ENCODE results near the gene PTX4. TPM values are rescaled to one million over a fixed set of nuclear protein-coding genes. Genes with fewer than 3 reads are reported as not detected.
"Not testable (repeated sequence)": the region's sequence is repeated elsewhere in the genome, so short reads cannot be mapped to it uniquely, and the experiment has no call there.

Gene PTX4
- total RNA-seq, 1 donor from 2014 or later = under 0.01 TPM

GRCh38 chr16:1486551-1487390, 2.0 kb downstream of the PTX4 start:
- Histone ChIP-seq H3K27me3 (ENCODE audit: control insufficient read depth, insufficient read depth, low read length) (no peaks in the 10 kb centered on the region), H3K36me3 (ENCODE audit: control insufficient read depth, insufficient read depth, low read length) (no peaks in the 10 kb centered on the region), H3K4me3 (ENCODE audit: low read depth, low read length) (no peak overlapping the region)
- TF ChIP-seq CTCF (IDR thresholded peaks at IDR 0.05; ENCODE audit: insufficient read depth, low read length, severe bottlenecking) = no peak
- FAIRE-seq (no peak), DNase-seq (ENCODE audit: low read depth) (no peak)

- no peak for DNase-seq (ENCODE audit: low read depth)
- Histone ChIP-seq H3K4me3 (ENCODE audit: low read depth, low read length) (no peak overlapping the region), H3K27me3 (ENCODE audit: control insufficient read depth, insufficient read depth, low read length) (no peaks in the 10 kb centered on the region), H3K36me3 (ENCODE audit: control insufficient read depth, insufficient read depth, low read length) (no peaks in the 10 kb centered on the region)
- TF ChIP-seq CTCF (IDR thresholded peaks at IDR 0.05; ENCODE audit: insufficient read depth, low read length, severe bottlenecking) = no peak
- FAIRE-seq = no peak
These were observed 2.8 kb downstream of the PTX4 start for GRCh38 chr16:1485847-1486496.

GRCh38 chr16:1481906-1482835, 6.6 kb downstream of the PTX4 start:
- no peaks in the 10 kb centered on the region for H3K27me3 ChIP-seq (ENCODE audit: control insufficient read depth, insufficient read depth, low read length)
- peak; percentile 66 for DNase-seq (ENCODE audit: low read depth)
- H3K4me3 ChIP-seq (ENCODE audit: low read depth, low read length) = no peak overlapping the region
- no peaks in the 10 kb centered on the region for H3K36me3 ChIP-seq (ENCODE audit: control insufficient read depth, insufficient read depth, low read length)
- no peak for TF ChIP-seq CTCF (IDR thresholded peaks at IDR 0.05; ENCODE audit: insufficient read depth, low read length, severe bottlenecking)
- no peak for FAIRE-seq

- H3K27me3 ChIP-seq (ENCODE audit: control insufficient read depth, insufficient read depth, low read length); H3K4me3 ChIP-seq (ENCODE audit: low read depth, low read length); FAIRE-seq; DNase-seq (ENCODE audit: low read depth); H3K36me3 ChIP-seq (ENCODE audit: control insufficient read depth, insufficient read depth, low read length): not testable (repeated sequence)
These were observed 9.8 kb downstream of the PTX4 start for GRCh38 chr16:1478937-1479336.

GRCh38 chr16:1477033-1477432, 11.7 kb downstream of the PTX4 start:
- TF ChIP-seq CTCF (IDR thresholded peaks at IDR 0.05; ENCODE audit: insufficient read depth, low read length, severe bottlenecking) = no peak
- H3K36me3 ChIP-seq (ENCODE audit: control insufficient read depth, insufficient read depth, low read length) = no peaks in the 10 kb centered on the region
- no peaks in the 10 kb centered on the region for H3K27me3 ChIP-seq (ENCODE audit: control insufficient read depth, insufficient read depth, low read length)
- DNase-seq (ENCODE audit: low read depth) (no peak), FAIRE-seq (no peak)
- no peak overlapping the region for H3K4me3 ChIP-seq (ENCODE audit: low read depth, low read length)
